ENCODE measurements around the gene SZT2.
A peak's percentile ranks its signal among the peaks of the same experiment; 100 is the strongest.

The SZT2 gene

DNA sequence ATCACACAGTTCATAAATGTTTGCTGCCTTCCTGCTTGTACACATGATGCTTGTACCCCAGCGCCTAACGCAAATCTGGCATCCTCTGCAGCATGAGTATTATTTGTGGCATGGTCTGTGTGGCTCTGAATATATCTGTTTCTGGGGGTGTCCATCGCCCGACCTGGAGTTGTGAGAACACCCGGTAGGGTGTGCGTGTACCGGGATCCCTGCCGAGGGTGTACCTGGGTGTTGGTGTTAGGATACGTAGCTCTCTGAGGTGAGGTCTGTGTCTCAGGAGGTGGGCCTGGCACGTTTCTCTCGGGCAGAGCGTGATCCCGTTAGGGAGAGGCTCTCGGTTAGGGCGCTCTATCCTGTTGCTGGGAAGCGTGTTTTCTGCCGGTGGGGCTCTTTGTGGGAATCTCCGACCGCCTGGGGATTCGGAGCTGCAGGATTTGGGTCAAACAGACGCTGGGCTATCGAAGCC is 41.3 kb upstream of the SZT2 start:
- TF ChIP-seq, protein P1, sequence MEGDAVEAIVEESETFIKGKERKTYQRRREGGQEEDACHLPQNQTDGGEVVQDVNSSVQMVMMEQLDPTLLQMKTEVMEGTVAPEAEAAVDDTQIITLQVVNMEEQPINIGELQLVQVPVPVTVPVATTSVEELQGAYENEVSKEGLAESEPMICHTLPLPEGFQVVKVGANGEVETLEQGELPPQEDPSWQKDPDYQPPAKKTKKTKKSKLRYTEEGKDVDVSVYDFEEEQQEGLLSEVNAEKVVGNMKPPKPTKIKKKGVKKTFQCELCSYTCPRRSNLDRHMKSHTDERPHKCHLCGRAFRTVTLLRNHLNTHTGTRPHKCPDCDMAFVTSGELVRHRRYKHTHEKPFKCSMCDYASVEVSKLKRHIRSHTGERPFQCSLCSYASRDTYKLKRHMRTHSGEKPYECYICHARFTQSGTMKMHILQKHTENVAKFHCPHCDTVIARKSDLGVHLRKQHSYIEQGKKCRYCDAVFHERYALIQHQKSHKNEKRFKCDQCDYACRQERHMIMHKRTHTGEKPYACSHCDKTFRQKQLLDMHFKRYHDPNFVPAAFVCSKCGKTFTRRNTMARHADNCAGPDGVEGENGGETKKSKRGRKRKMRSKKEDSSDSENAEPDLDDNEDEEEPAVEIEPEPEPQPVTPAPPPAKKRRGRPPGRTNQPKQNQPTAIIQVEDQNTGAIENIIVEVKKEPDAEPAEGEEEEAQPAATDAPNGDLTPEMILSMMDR (IDR thresholded peaks at IDR 0.05; ENCODE audit: unreplicated experiment in 3 of 3), result no peak

DNA sequence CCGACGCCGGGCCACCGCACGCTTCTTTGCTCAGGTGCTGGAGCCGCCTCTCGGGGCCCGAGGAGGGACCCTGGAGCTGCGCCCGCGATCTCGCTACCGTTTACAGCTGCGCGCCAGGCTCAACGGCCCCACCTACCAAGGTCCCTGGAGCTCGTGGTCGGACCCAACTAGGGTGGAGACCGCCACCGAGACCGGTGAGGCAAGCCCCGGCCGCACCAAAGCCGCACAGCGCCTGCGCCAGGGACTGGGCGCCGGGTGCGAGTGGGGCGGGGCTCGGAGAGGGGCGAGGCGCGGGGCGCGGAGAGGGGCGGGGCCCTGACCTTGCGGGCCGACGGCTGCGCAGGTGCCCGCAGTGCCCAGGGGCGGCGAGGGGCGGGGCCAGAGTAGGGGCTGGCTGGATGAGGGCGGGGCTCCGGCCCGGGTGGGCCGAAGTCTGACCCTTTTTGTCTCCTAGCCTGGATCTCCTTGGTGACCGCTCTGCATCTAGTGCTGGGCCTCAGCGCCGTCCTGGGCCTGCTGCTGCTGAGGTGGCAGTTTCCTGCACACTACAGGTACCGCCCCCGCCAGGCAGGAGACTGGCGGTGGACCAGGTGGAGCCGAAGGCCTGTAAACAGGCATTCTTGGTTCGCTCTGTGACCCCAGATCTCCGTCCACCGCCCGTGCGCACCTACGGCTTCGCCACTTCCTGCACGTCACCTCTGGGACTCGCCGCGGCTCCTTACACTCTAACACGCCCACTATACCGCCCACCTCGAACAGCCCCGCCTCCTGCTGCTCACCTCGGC is 40.7 kb upstream of the SZT2 start:
- peak overlapping the region; percentile 83 to 86 (median 83) for H3K4me3 Mint-ChIP-seq

More for the DNA sequence above, 41.3 kb upstream of the SZT2 start:
- no peaks in the 10 kb centered on the region for H3K9me3 Mint-ChIP-seq
- no peaks in the 10 kb centered on the region for H3K36me3 Mint-ChIP-seq (ENCODE audit: low read depth)
- peak overlapping the region; percentile 33 to 92 (median 81) for H3K27ac Mint-ChIP-seq
- H3K4me3 Mint-ChIP-seq, result peak overlapping the region; percentile 73 to 76 (median 73)
- peaks cover 17% of the 10 kb centered on the region for H3K4me1 Mint-ChIP-seq
- peaks cover 30% of the 10 kb centered on the region for H3K27me3 Mint-ChIP-seq (ENCODE audit: low read depth)

DNA sequence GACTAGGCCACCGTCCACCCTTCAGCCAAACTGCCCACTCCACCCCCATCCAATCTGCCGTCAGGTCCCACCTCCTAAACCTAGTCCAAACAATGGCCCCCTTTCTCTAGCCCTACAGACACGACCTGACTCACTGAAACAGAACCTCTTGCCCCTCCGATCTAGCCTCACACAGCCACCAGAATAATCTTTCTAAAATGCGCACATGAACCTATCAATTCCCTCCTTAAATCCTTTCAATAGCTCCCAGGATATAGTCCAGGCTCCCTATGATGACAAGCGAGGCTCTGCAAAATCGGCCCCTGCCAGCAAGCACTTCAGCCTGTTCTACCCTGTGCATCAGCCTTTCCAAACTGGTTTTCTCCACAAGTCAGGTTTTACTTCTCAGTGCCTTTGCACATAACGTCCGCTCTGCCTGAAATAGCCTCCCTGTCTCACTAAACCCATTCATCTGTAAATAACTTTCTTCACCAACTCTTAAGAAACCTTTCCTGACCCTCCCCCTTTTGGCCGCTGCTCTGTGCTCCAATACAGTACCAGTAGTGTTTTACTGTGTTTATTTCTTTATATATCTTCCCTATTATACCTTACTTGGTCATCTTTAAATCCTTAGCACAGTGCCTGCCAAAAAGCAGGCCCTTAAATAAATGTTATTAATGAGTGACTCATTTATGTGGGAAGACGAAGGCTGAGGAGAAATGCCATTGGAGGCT is 39.9 kb upstream of the SZT2 start:
- Mint-ChIP-seq H3K36me3 (ENCODE audit: low read depth) (no peaks in the 10 kb centered on the region), H3K27ac (peak overlapping the region; percentile 92 to 98 (median 96)), H3K4me1 (peaks cover 17% of the 10 kb centered on the region), H3K27me3 (ENCODE audit: low read depth) (peaks cover 30% of the 10 kb centered on the region), H3K9me3 (no peaks in the 10 kb centered on the region), H3K4me3 (peak overlapping the region; percentile 83 to 86 (median 83))
- TF ChIP-seq, protein P1 (IDR thresholded peaks at IDR 0.05; ENCODE audit: unreplicated experiment in 3 of 3), result no peak

More for the DNA sequence above, 40.7 kb upstream of the SZT2 start:
- TF ChIP-seq, protein P1 (IDR thresholded peaks at IDR 0.05; ENCODE audit: unreplicated experiment in 3 of 3), result no peak
- peak overlapping the region; percentile 92 to 98 (median 96) for H3K27ac Mint-ChIP-seq
- H3K27me3 Mint-ChIP-seq (ENCODE audit: low read depth), result peaks cover 30% of the 10 kb centered on the region
- no peaks in the 10 kb centered on the region for H3K9me3 Mint-ChIP-seq
- peaks cover 17% of the 10 kb centered on the region for H3K4me1 Mint-ChIP-seq
- no peaks in the 10 kb centered on the region for H3K36me3 Mint-ChIP-seq (ENCODE audit: low read depth)

DNA sequence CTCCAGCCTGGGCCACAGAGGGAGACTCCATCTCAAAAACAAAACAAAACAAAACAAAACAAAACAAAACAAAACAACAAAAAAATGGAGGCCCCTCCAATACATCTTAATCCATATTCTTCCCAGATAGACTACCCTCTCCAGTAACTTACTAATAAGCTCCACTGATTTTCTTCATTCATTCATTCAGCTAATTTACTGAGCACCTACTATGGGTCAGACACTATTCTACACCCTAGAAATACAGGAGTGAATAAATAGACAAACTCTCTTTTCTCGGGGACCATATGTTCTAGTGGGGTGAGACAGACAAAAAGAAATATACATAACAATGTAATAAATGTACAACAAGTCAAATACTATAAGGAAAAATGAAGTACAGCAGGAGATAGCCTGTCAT is 38.7 kb upstream of the SZT2 start:
- H3K9me3 Mint-ChIP-seq, result no peaks in the 10 kb centered on the region
- H3K4me1 Mint-ChIP-seq, result peaks cover 17% of the 10 kb centered on the region
- H3K36me3 Mint-ChIP-seq (ENCODE audit: low read depth), result no peaks in the 10 kb centered on the region
- TF ChIP-seq, protein P1 (IDR thresholded peaks at IDR 0.05; ENCODE audit: unreplicated experiment in 3 of 3), result no peak
- H3K27me3 Mint-ChIP-seq (ENCODE audit: low read depth), result peaks cover 28% of the 10 kb centered on the region
- H3K4me3 Mint-ChIP-seq, result peak overlapping the region in 2 of 3 experiments; percentile 72 to 75
- H3K27ac Mint-ChIP-seq, result peak overlapping the region; percentile 10 to 88 (median 27)

DNA sequence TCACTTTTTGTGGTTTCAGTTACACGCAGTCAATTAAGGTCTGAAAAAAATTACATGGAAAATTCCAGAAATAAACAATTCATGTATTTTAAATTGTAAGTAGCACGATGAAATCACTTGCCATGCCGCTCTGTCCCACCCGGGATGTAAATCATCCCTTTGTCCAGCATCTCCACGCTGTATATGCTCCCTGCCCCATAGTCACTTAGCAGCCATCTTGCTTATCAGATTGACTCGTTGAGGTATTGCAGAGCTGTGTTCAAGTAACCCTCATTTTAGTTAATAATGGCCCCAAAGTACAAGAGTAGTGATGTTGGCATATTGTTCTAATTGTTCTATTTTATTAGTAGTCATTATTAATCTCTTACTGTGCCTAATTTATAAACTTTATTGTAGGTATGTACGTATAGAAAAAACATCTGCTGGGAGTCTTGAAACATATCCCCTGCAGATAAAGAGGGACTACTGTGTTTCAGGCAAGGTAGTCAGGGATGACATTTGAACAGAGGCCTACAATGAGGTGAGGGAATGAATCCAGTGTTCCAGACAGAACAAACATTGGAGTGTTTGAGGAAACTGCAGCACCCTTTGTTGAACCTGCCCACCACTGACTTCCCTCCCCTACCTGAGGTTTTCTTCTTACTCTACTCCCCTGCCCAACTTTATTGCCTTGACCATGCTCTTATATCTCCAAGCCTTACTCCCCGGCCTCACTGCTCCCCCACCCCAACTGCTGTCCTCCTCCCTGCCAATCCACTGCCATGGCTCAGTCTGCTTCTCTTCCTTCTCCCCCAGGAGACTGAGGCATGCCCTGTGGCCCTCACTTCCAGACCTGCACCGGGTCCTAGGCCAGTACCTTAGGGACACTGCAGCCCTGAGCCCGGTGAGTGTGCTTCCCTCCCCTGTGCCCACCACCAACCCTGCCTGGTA is 38.0 kb upstream of the SZT2 start:
- H3K36me3 Mint-ChIP-seq (ENCODE audit: low read depth), result no peaks in the 10 kb centered on the region
- peak overlapping the region in 2 of 3 experiments; percentile 10 to 40 for H3K27ac Mint-ChIP-seq
- H3K27me3 Mint-ChIP-seq (ENCODE audit: low read depth), result peaks cover 25% of the 10 kb centered on the region
- peak overlapping the region in 1 of 3 experiments; percentile 59 for H3K4me3 Mint-ChIP-seq
- TF ChIP-seq, protein P1 (IDR thresholded peaks at IDR 0.05; ENCODE audit: unreplicated experiment in 3 of 3), result no peak
- peaks cover 17% of the 10 kb centered on the region for H3K4me1 Mint-ChIP-seq
- no peaks in the 10 kb centered on the region for H3K9me3 Mint-ChIP-seq

All from nephron (organoid).